Glutamatergic neuron (in vitro differentiated cells): ENCODE data around the gene FBH1. TPM values are rescaled to one million over a fixed set of nuclear protein-coding genes. Genes with fewer than 3 reads are reported as not detected.

Source experiments
- DNase-seq: peaks from one replicate; pipeline ENCODE4 v3.0.0; 2022
- H3K27ac Mint-ChIP-seq: one replicate; pipeline ENCODE4 v1.8.0; 2020; ENCODE audit warnings: mild to moderate bottlenecking, mixed read lengths, inconsistent platforms; ENCODE audit not compliant: unreplicated experiment
- H3K27me3 Mint-ChIP-seq: one replicate; pipeline ENCODE4 v1.8.0; 2020; ENCODE audit warnings: mild to moderate bottlenecking, moderate library complexity, mixed read lengths, inconsistent platforms; ENCODE audit not compliant: unreplicated experiment
- H3K36me3 Mint-ChIP-seq: one replicate; pipeline ENCODE4 v1.8.0; 2020; ENCODE audit warnings: mild to moderate bottlenecking, mixed read lengths, inconsistent platforms; ENCODE audit not compliant: unreplicated experiment
- H3K4me1 Mint-ChIP-seq: one replicate; pipeline ENCODE4 v1.8.0; 2020; ENCODE audit warnings: mild to moderate bottlenecking, low read depth, mixed read lengths, inconsistent platforms; ENCODE audit not compliant: unreplicated experiment
- H3K4me3 Mint-ChIP-seq: one replicate; pipeline ENCODE4 v1.8.0; 2020; ENCODE audit warnings: mild to moderate bottlenecking, mixed read lengths, inconsistent platforms; ENCODE audit not compliant: unreplicated experiment
- H3K9me3 Mint-ChIP-seq: one replicate; pipeline ENCODE4 v1.8.0; 2020; ENCODE audit warnings: mild to moderate bottlenecking, moderate library complexity, mixed read lengths, inconsistent platforms; ENCODE audit not compliant: unreplicated experiment
- CTCF ChIP-seq: fragments of 200-600 bp; sonication (generic); IDR thresholded peaks from one replicate; pipeline ENCODE4 v1.5.0; 2021; ENCODE audit not compliant: partially characterized antibody, unreplicated experiment
- total RNA-seq: library from RNA; stranded (reverse); fragmentation: NEBNext Ultra II Directional; extraction: Animal tissue kit (Norgen Biotek cat#: 25700); gene quantifications from one replicate; pipeline ENCODE4 v1.2.1, GENCODE V29; 2021; ENCODE audit not compliant: unreplicated experiment

The FBH1 gene
- total RNA-seq, 1 donor from 2014 or later = 65.0 TPM

GRCh38 chr10:5897053-5897340 lies 7.0 kb downstream of the FBH1 start:
- DNase-seq = no peak
- TF ChIP-seq CTCF = no peak
- no peak overlapping the region for H3K4me3 Mint-ChIP-seq
- H3K27me3 Mint-ChIP-seq = peaks cover 2% of the 10 kb centered on the region
- H3K9me3 Mint-ChIP-seq = peaks cover 1% of the 10 kb centered on the region
- peaks cover 4% of the 10 kb centered on the region for H3K4me1 Mint-ChIP-seq
- no peak overlapping the region for H3K27ac Mint-ChIP-seq
- no peaks in the 10 kb centered on the region for H3K36me3 Mint-ChIP-seq

GRCh38 chr10:5897504-5897903 lies 7.5 kb downstream of the FBH1 start:
- TF ChIP-seq CTCF = no peak
- H3K4me3 Mint-ChIP-seq = no peak overlapping the region
- no peaks in the 10 kb centered on the region for H3K36me3 Mint-ChIP-seq

GRCh38 chr10:5898163-5898562 lies 8.1 kb downstream of the FBH1 start:
- no peaks in the 10 kb centered on the region for H3K36me3 Mint-ChIP-seq
- no peaks in the 10 kb centered on the region for H3K27me3 Mint-ChIP-seq
- H3K4me3 Mint-ChIP-seq = no peak overlapping the region
- peaks cover 1% of the 10 kb centered on the region for H3K9me3 Mint-ChIP-seq
- H3K27ac Mint-ChIP-seq = no peak overlapping the region
- no peak for TF ChIP-seq CTCF
- no peak for DNase-seq
- H3K4me1 Mint-ChIP-seq = no peaks in the 10 kb centered on the region

More at GRCh38 chr10:5897504-5897903, 7.5 kb downstream of the FBH1 start:
- Mint-ChIP-seq H3K27ac (no peak overlapping the region), H3K27me3 (peaks cover 2% of the 10 kb centered on the region), H3K9me3 (peaks cover 1% of the 10 kb centered on the region), H3K4me1 (no peaks in the 10 kb centered on the region)
- DNase-seq = no peak

GRCh38 chr10:5900247-5900646 lies 10.2 kb downstream of the FBH1 start:
- H3K36me3 Mint-ChIP-seq = no peaks in the 10 kb centered on the region

More at GRCh38 chr10:5900247-5900646, 10.2 kb downstream of the FBH1 start:
- peaks cover 1% of the 10 kb centered on the region for H3K9me3 Mint-ChIP-seq
- no peaks in the 10 kb centered on the region for H3K4me1 Mint-ChIP-seq
- no peak for DNase-seq
- no peak overlapping the region for H3K27ac Mint-ChIP-seq
- no peak overlapping the region for H3K4me3 Mint-ChIP-seq
- no peaks in the 10 kb centered on the region for H3K27me3 Mint-ChIP-seq
- TF ChIP-seq CTCF = no peak
